Measurements from ENCODE around the gene DPH5. TPM values are rescaled to one million over a fixed set of nuclear protein-coding genes. Genes with fewer than 3 reads are reported as not detected.

DPH5 gene
- total and polyA plus RNA-seq, 2 donors (not counting 3 experiments of a cell fraction or from before 2014, with no cell fraction given), result 37.2 to 43.6 TPM

GRCh38 chr1:101005183-101005582 is 20.4 kb downstream of the DPH5 start:
- H3K27me3 ChIP-seq (ENCODE audit: control insufficient read depth in 2 of 2, insufficient read depth in 2 of 2, low read length in 2 of 2), result no peaks in the 10 kb centered on the region
- H3K4me3 ChIP-seq (replicated peaks in 1 of 3; ENCODE audit: insufficient read depth in 1 of 3, low read depth in 1 of 3, low read length in 3 of 3), result no peak overlapping the region
- no peaks in the 10 kb centered on the region for H3K9me3 ChIP-seq (replicated peaks; ENCODE audit: control insufficient read depth, insufficient read depth, low read length)
- H4K20me1 ChIP-seq (replicated peaks; ENCODE audit: control insufficient read depth, extremely low read depth, insufficient read depth, low read length), result no peaks in the 10 kb centered on the region
- H3K9ac ChIP-seq (replicated peaks; ENCODE audit: extremely low read depth, insufficient read depth, low read length), result no peak overlapping the region
- dilution Hi-C loops (cut with MboI; ENCODE audit: extremely low pct_ligation_motif_present, low sequenced_read_pairs), result no loop called here
- DNase-seq (ENCODE audit: low read depth, low spot score), result no peak
- no peaks in the 10 kb centered on the region for H3K36me3 ChIP-seq (ENCODE audit: control insufficient read depth in 2 of 2, extremely low read depth in 1 of 2, insufficient read depth in 2 of 2, low read length in 2 of 2)
- TF ChIP-seq FOS (IDR thresholded peaks at IDR 0.05; ENCODE audit: borderline replicate concordance, insufficient read depth, low read length) (no peak), MYC (IDR thresholded peaks at IDR 0.05; ENCODE audit: low read depth, low read length) (no peak), POLR2A (IDR thresholded peaks at IDR 0.05; ENCODE audit: low read depth, low read length) (no peak), POLR2AphosphoS5 (IDR thresholded peaks at IDR 0.05; ENCODE audit: insufficient read depth, low read depth, low read length) (no peak), MAX (IDR thresholded peaks at IDR 0.05; ENCODE audit: insufficient read depth, insufficient read length) (no peak), CTCF (IDR thresholded peaks at IDR 0.05; ENCODE audit: extremely low read depth in 1 of 2, insufficient read depth in 1 of 2, low read depth in 1 of 2, low read length in 2 of 2) (no peak), JUN (IDR thresholded peaks at IDR 0.05; ENCODE audit: borderline replicate concordance, insufficient read depth, insufficient read length, low read depth) (no peak), GATA2 (IDR thresholded peaks at IDR 0.05; ENCODE audit: insufficient read depth, insufficient read length, low read depth, low read length) (no peak), EZH2 (IDR thresholded peaks at IDR 0.05; ENCODE audit: borderline replicate concordance, low read depth, low read length, severe bottlenecking) (no peak)
- H3K79me2 ChIP-seq (ENCODE audit: control insufficient read depth, insufficient read depth, low read length), result no peaks in the 10 kb centered on the region
- no peak overlapping the region for H3K27ac ChIP-seq (ENCODE audit: insufficient read depth, low read depth, low read length)
- H3K4me2 ChIP-seq (ENCODE audit: insufficient read depth, low read length), result no peak overlapping the region
- no peak for FAIRE-seq
- POLR2A ChIA-PET, result no interaction called here
- CTCF ChIA-PET, result interaction anchor here (1.4 to 2.3 kb wide), 3 partner anchors 8 to 284 kb away, joined by 3 to 6 read pairs (median 4); no protein-coding TSS in a partner anchor
- intact Hi-C loops (cut with micrococcal nuclease), result loop anchor here (5.0 kb wide), 2 partner anchors 83 to 157 kb away; no protein-coding TSS in a partner anchor
- no peak overlapping the region for H2AFZ ChIP-seq (ENCODE audit: low read depth, low read length)
- H3K9me1 ChIP-seq (replicated peaks; ENCODE audit: control insufficient read depth, extremely low read depth, insufficient read depth, low read length), result no peaks in the 10 kb centered on the region
- BruUV-seq (replicated peaks), result no TSS peak
- peaks cover 38% of the 10 kb centered on the region for H3K4me1 ChIP-seq (ENCODE audit: control insufficient read depth, extremely low read depth, insufficient read depth, low read length)

Data from endothelial cell of umbilical vein (primary cell).